Testis (tissue), 3 donors: Measurements from ENCODE around the gene TCERG1L. TPM values are rescaled to one million over a fixed set of nuclear protein-coding genes. Genes with fewer than 3 reads are reported as not detected.

ENCODE experiments used
- DNase-seq: peaks from one replicate; pipeline ENCODE4 v3.0.0-alpha.2; 2019
- H3K27ac ChIP-seq, 2 donors: fragments of 200-600 bp; sonication (generic); one replicate each; pipeline ENCODE4 v1.5.1; 2019
- H3K27me3 ChIP-seq: fragments of 200-600 bp; sonication (generic); one replicate; pipeline ENCODE4 v1.5.1; 2019
- H3K36me3 ChIP-seq: fragments of 200-600 bp; sonication (generic); one replicate; pipeline ENCODE4 v1.5.1; 2017; ENCODE audit warnings: low read depth; ENCODE audit errors: missing control alignments
- H3K4me1 ChIP-seq: fragments of 200-600 bp; sonication (generic); one replicate; pipeline ENCODE4 v1.5.1; 2019
- H3K4me3 ChIP-seq, 2 donors: fragments of 200-600 bp; sonication (generic); one replicate each; pipeline ENCODE4 v1.5.1; 2017 to 2019
- H3K9me3 ChIP-seq: fragments of 200-600 bp; sonication (generic); one replicate; pipeline ENCODE4 v1.5.1; 2017
- POLR2A ChIP-seq: fragments of 450-650 bp; IDR thresholded peaks from one replicate; pipeline ENCODE4 v1.6.1; 2017; ENCODE audit warnings: antibody characterized with exemption, mild to moderate bottlenecking, moderate library complexity
- WGBS, 2 donors: methylation state at CpG; one replicate each; pipeline ENCODE4 v1.1.5; 2018; 5-methylcytosine and 5-hydroxymethylcytosine counted together
- intact Hi-C: fragments of 100-400 bp; cut with DNase I; formaldehyde crosslinking; loops from one replicate; pipeline ENCODE4 v1.15.1; 2023; ENCODE audit warnings: low total_unique reads
- polyA plus RNA-seq: library from polyadenylated mRNA; stranded (reverse); fragments of 350-450 nt; fragmentation: Illumina TruSeq; extraction: RNeasy Lipid Tissue Mini Kit (QIAGEN cat#74804); gene quantifications from one replicate; pipeline ENCODE4 v1.2.3, GENCODE V29; 2014; ENCODE audit warnings: low read depth, low replicate concordance; ENCODE audit not compliant: insufficient read depth
- total RNA-seq, 2 donors: library from RNA; depleted of rRNA; stranded (reverse); fragments of >200 nt; gene quantifications; one replicate each; pipeline ENCODE4 v1.2.3, GENCODE V29; 2016
- TF ChIP-seq, protein P1 (sequence below), 3 experiments: fragments of 450-650 bp in 2 of 3; fragments of 200-600 bp in 1 of 3; sonication (generic) in 1 of 3; IDR thresholded peaks; one replicate each; pipeline ENCODE4 v1.5.1; 2016 to 2019; ENCODE audit warnings: antibody characterized with exemption in 3 of 3, mild to moderate bottlenecking in 2 of 3, moderate library complexity in 1 of 3

The TCERG1L gene
- total and polyA plus RNA-seq, 3 donors from 2014 or later: 3.0 to 8.3 (median 7.7) TPM

DNA sequence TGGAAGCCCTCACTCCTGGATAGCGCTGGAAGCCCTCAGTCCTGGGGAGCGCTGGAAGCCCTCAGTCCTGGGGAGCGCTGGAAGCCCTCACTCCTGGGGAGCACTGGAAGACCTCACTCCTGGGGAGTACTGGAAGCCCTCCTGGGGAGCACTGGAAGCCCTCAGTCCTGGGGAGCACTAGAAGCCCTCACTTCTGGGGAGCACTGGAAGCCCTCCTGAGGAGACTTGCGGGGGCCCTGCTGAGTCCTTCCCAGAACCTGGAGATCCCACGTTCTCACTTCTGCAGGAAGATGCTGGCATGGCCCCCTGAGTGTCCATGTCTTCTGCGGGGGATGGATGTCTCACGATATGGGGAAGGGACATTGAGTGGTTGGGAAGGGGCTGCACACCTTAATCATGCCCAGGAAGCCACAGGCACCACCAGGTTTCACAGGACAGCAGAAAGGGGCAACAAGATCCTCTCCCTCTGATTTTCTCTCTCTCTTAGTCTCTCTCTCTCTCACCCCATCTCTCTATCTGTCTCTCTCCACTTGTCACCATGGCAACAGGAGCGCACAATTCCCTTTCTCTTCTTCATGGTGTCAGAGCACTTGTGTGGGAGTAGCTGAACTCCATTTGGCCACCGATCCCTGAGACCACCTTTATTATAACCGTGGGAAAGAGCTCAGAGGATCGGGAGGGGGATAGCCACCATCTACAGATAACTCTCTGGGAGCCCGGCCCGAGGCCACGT, 267.0 kb downstream of the TCERG1L start:
- H3K27ac ChIP-seq: no peak overlapping the region
- no peaks in the 10 kb centered on the region for H3K36me3 ChIP-seq
- 52 to 64% methylated on average over 11 to 13 of the region's 14 CpGs for WGBS, 2 donors
- H3K4me3 ChIP-seq: no peak overlapping the region
- no peak for DNase-seq
- intact Hi-C loops: no loop called here
- peaks cover 6% of the 10 kb centered on the region for H3K4me1 ChIP-seq
- H3K27me3 ChIP-seq: no peaks in the 10 kb centered on the region
- TF ChIP-seq, protein P1, sequence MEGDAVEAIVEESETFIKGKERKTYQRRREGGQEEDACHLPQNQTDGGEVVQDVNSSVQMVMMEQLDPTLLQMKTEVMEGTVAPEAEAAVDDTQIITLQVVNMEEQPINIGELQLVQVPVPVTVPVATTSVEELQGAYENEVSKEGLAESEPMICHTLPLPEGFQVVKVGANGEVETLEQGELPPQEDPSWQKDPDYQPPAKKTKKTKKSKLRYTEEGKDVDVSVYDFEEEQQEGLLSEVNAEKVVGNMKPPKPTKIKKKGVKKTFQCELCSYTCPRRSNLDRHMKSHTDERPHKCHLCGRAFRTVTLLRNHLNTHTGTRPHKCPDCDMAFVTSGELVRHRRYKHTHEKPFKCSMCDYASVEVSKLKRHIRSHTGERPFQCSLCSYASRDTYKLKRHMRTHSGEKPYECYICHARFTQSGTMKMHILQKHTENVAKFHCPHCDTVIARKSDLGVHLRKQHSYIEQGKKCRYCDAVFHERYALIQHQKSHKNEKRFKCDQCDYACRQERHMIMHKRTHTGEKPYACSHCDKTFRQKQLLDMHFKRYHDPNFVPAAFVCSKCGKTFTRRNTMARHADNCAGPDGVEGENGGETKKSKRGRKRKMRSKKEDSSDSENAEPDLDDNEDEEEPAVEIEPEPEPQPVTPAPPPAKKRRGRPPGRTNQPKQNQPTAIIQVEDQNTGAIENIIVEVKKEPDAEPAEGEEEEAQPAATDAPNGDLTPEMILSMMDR (IDR thresholded peaks at IDR 0.05): no peak
- TF ChIP-seq POLR2A: no peak
- H3K9me3 ChIP-seq: no peaks in the 10 kb centered on the region

DNA sequence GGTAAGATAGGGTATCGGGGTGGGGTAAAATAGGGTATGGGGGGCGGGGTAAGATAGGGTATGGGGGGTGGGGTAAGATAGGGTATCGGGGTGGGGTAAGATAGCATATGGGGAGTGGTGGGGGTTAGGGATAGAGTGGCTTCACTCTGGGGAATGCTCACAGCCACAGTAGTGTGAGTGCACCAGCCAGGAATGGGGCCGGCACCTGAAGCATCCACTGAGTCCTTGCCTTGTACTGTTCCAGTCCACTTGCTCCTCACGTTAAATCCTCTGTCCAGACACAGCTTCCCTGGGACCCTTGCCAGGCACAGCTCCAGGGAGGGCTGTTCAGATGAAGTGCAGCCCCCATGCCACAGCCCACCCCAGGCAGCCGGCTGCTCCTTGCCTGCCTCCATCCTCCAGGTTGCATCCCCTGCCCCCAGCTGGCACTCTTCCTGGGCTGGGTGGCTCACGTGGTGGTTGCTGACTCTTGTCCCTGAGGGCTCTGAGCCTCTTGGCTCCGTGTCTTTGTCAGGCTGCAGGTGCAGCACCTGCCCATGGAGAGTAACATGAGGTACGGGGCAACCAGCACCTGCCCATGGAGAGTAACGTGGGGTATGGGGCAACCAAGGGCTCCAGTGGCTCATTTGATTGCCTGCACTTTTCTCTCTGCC, 268.4 kb downstream of the TCERG1L start:
- H3K27me3 ChIP-seq: no peaks in the 10 kb centered on the region
- H3K36me3 ChIP-seq: no peaks in the 10 kb centered on the region
- no peaks in the 10 kb centered on the region for H3K9me3 ChIP-seq
- no peak for TF ChIP-seq POLR2A
- TF ChIP-seq, protein P1 (IDR thresholded peaks at IDR 0.05): no peak
- no peak for DNase-seq
- intact Hi-C loops: no loop called here
- no peak overlapping the region for H3K27ac ChIP-seq
- 37 to 49% methylated on average over 5 to 9 of the region's 10 CpGs for WGBS, 2 donors
- peaks cover 6% of the 10 kb centered on the region for H3K4me1 ChIP-seq
- H3K4me3 ChIP-seq: no peak overlapping the region
